OCI-LY1 (cell line): ENCODE results near the gene SHISA5.

Source experiments
- H2AFZ ChIP-seq: fragments of 200-600 bp; sonication (generic), shearing (Covaris generic); 2 replicates; pipeline ENCODE4 v1.6.0; 2014; ENCODE audit warnings: antibody characterized with exemption, mild to moderate bottlenecking, low read length
- H3F3A ChIP-seq: fragments of 200-600 bp; sonication (generic), shearing (Covaris generic); 2 replicates; pipeline ENCODE4 v1.6.0; 2014; ENCODE audit warnings: mild to moderate bottlenecking, antibody characterized with exemption, low read length, moderate library complexity; ENCODE audit not compliant: insufficient read depth
- H3K27ac ChIP-seq: fragments of 200-600 bp; sonication (generic); 2 replicates; pipeline ENCODE4 v1.5.1; 2014; ENCODE audit warnings: low read length, mixed run types, mild to moderate bottlenecking, low read depth; ENCODE audit not compliant: poor library complexity, severe bottlenecking
- H3K27me3 ChIP-seq: fragments of 200-600 bp; sonication (generic); 2 replicates; pipeline ENCODE4 v1.6.0; 2014; ENCODE audit warnings: antibody characterized with exemption, mild to moderate bottlenecking, low read length, moderate library complexity; ENCODE audit not compliant: insufficient read depth
- H3K36me3 ChIP-seq: fragments of 200-600 bp; sonication (generic); 2 replicates; pipeline ENCODE4 v1.6.1; 2014; ENCODE audit warnings: mild to moderate bottlenecking, antibody characterized with exemption, low read length, moderate library complexity, mixed read lengths; ENCODE audit not compliant: insufficient read depth
- H3K4me1 ChIP-seq: fragments of 200-600 bp; sonication (generic); 2 replicates; pipeline ENCODE4 v1.5.1; 2014; ENCODE audit warnings: mild to moderate bottlenecking, low read length, moderate library complexity; ENCODE audit not compliant: insufficient read depth, severe bottlenecking
- H3K4me2 ChIP-seq: fragments of 200-600 bp; sonication (generic), shearing (Covaris generic); 2 replicates; pipeline ENCODE4 v1.6.1; 2014; ENCODE audit warnings: low read length
- H3K4me3 ChIP-seq: fragments of 200-600 bp; sonication (generic); 2 replicates; pipeline ENCODE4 v1.5.1; 2014; ENCODE audit warnings: low read length, low read depth, mild to moderate bottlenecking, mixed read lengths; ENCODE audit not compliant: poor library complexity, severe bottlenecking
- H3K79me2 ChIP-seq: fragments of 200-600 bp; shearing (Covaris generic); 2 replicates; pipeline ENCODE4 v1.6.1; 2016; ENCODE audit warnings: mixed run types, low read length, mixed read lengths; ENCODE audit not compliant: insufficient read depth
- H3K9ac ChIP-seq: fragments of 200-600 bp; sonication (generic), shearing (Covaris generic); 2 replicates; pipeline ENCODE4 v1.6.1; 2014; ENCODE audit warnings: mild to moderate bottlenecking, low read length, mixed read lengths
- H3K9me2 ChIP-seq: fragments of 200-600 bp; sonication (generic), shearing (Covaris generic); 2 replicates; pipeline ENCODE4 v1.6.1; 2014; ENCODE audit warnings: low read depth, mild to moderate bottlenecking, low read length, mixed read lengths
- H3K9me3 ChIP-seq: fragments of 200-600 bp; shearing (Covaris generic); 2 replicates; pipeline ENCODE4 v1.6.1; 2014; ENCODE audit warnings: low read length, mixed read lengths
- H4K20me1 ChIP-seq: fragments of 200-600 bp; sonication (generic), shearing (Covaris generic); 2 replicates; pipeline ENCODE4 v1.6.0; 2016; ENCODE audit warnings: mild to moderate bottlenecking, low read length; ENCODE audit not compliant: insufficient read depth
- CTCF ChIP-seq: fragments of 200-600 bp; sonication (generic), shearing (Covaris generic); IDR thresholded peaks from 2 replicates; pipeline ENCODE4 v1.5.1; 2017; ENCODE audit warnings: mild to moderate bottlenecking, antibody characterized with exemption, low read length, moderate library complexity, mixed read lengths
- EZH2 ChIP-seq: fragments of 200-600 bp; sonication (generic), shearing (Covaris generic); IDR thresholded peaks from 2 replicates; pipeline ENCODE4 v1.8.0; 2017; ENCODE audit warnings: borderline replicate concordance, mixed run types, mild to moderate bottlenecking, antibody characterized with exemption, low read length, moderate library complexity, mixed read lengths

Gene SHISA5

GRCh38 chr3:48429317-48429959 lies 74.5 kb downstream of the SHISA5 start:
- Histone ChIP-seq H3K79me2 (no peaks in the 10 kb centered on the region), H3K36me3 (peaks cover 39% of the 10 kb centered on the region), H3K27ac (no peak overlapping the region), H3K9me3 (no peaks in the 10 kb centered on the region), H3K27me3 (no peaks in the 10 kb centered on the region), H3K4me2 (peak overlapping the region; percentile 75), H3K9ac (peak overlapping the region; percentile 38; the same call in 1 of the 2 replicates), H3K4me3 (peak overlapping the region; percentile 64), H3K9me2 (no peaks in the 10 kb centered on the region), H4K20me1 (no peaks in the 10 kb centered on the region), H3F3A (no peaks in the 10 kb centered on the region), H2AFZ (no peak overlapping the region), H3K4me1 (peaks cover 11% of the 10 kb centered on the region)
- TF ChIP-seq CTCF (no peak), EZH2 (no peak)

GRCh38 chr3:48428572-48429316 lies 75.2 kb downstream of the SHISA5 start:
- Histone ChIP-seq H3K27ac (no peak overlapping the region), H3K4me1 (peaks cover 11% of the 10 kb centered on the region)

GRCh38 chr3:48428088-48428571 lies 75.8 kb downstream of the SHISA5 start:
- Histone ChIP-seq H3F3A (no peaks in the 10 kb centered on the region), H3K9me3 (no peaks in the 10 kb centered on the region), H2AFZ (no peak overlapping the region), H3K36me3 (peaks cover 26% of the 10 kb centered on the region), H3K27ac (no peak overlapping the region), H3K79me2 (no peaks in the 10 kb centered on the region), H3K4me2 (no peak overlapping the region), H4K20me1 (no peaks in the 10 kb centered on the region), H3K4me3 (no peak overlapping the region), H3K9ac (no peak overlapping the region), H3K9me2 (no peaks in the 10 kb centered on the region), H3K27me3 (no peaks in the 10 kb centered on the region), H3K4me1 (peaks cover 11% of the 10 kb centered on the region)
- TF ChIP-seq EZH2 (no peak), CTCF (no peak)

More at GRCh38 chr3:48428572-48429316, 75.2 kb downstream of the SHISA5 start:
- no peak overlapping the region for H2AFZ ChIP-seq
- peak overlapping the region; percentile 75 for H3K4me2 ChIP-seq
- no peaks in the 10 kb centered on the region for H3K9me3 ChIP-seq
- H3K4me3 ChIP-seq: peak overlapping the region; percentile 64
- no peaks in the 10 kb centered on the region for H3K9me2 ChIP-seq
- H3F3A ChIP-seq: no peaks in the 10 kb centered on the region
- peaks cover 32% of the 10 kb centered on the region for H3K36me3 ChIP-seq
- no peaks in the 10 kb centered on the region for H4K20me1 ChIP-seq
- TF ChIP-seq CTCF (no peak), EZH2 (no peak)
- H3K79me2 ChIP-seq: no peaks in the 10 kb centered on the region
- no peaks in the 10 kb centered on the region for H3K27me3 ChIP-seq
- peak overlapping the region; percentile 38; the same call in 1 of the 2 replicates for H3K9ac ChIP-seq
